GM12878 (cell line): ENCODE results near the gene ANKDD1A. TPM values are rescaled to one million over a fixed set of nuclear protein-coding genes. Genes with fewer than 3 reads are reported as not detected.

Experiments used
- ATAC-seq: fragments of 200-7000 bp; cut with Tn5 transposase; 3 replicates; pipeline ENCODE4 v1.9.1; 2020; ENCODE audit warnings: mild to moderate bottlenecking, moderate library complexity
- BruUV-seq: library from RNA; stranded (reverse); fragments of 400-500 nt; replicated peaks from 2 replicates; lab custom pipeline; 2021; lab: Mats Ljungman, UMichigan
- CTCF ChIA-PET: fragments of 300-600 bp; sonication (Branson Sonifier 250); formaldehyde crosslinking; extraction: SDS; loops from one replicate; lab custom pipeline; 2021; ENCODE audit warnings: inconsistent platforms; lab: Yijun Ruan, JAX
- POLR2A ChIA-PET: fragments of 350-600 bp; formaldehyde crosslinking; extraction: SDS; loops from one replicate; lab custom pipeline; 2021; ENCODE audit warnings: inconsistent platforms; lab: Charles Lee
- RAD21 ChIA-PET: fragments of 300-600 bp; sonication (Branson Sonifier 250); formaldehyde crosslinking; loops from one replicate; lab custom pipeline; 2023; ENCODE audit warnings: antibody characterized with exemption; ENCODE audit not compliant: unreplicated experiment; lab: Charles Lee
- SMC1A ChIA-PET: fragments of 300-600 bp; sonication (Branson Sonifier 250); formaldehyde crosslinking; loops from one replicate; lab custom pipeline; 2023; ENCODE audit not compliant: unreplicated experiment, uncharacterized antibody; lab: Charles Lee
- DNase-seq: peaks from one replicate; pipeline ENCODE4 v3.0.0-alpha.2; 2011; ENCODE audit warnings: low read depth, low spot score
- FAIRE-seq: peaks from 3 replicates; lab custom pipeline; 2011; peaks lifted over from hg19 to GRCh38; lab: Jason Lieb, UNC
- H2AFZ ChIP-seq: 2 replicates; pipeline ENCODE4 v1.6.0; 2011; ENCODE audit warnings: low read depth, low read length, control low read depth; ENCODE audit not compliant: control insufficient read depth
- H3K27ac ChIP-seq: 2 replicates; pipeline ENCODE4 v1.5.1; 2011; ENCODE audit warnings: control low read depth; ENCODE audit not compliant: control insufficient read depth, insufficient read depth
- H3K27me3 ChIP-seq, 2 experiments: replicated peaks in 1 of 2; 2 replicates each; pipeline versions ENCODE4 v1.6.0 to v1.6.1; 2011; ENCODE audit warnings: low read length in 1 of 2; ENCODE audit not compliant: control insufficient read depth in 2 of 2, insufficient read depth in 2 of 2
- H3K36me3 ChIP-seq, 2 experiments: 2 replicates each; pipeline ENCODE4 v1.5.1; 2011; ENCODE audit warnings: low read length in 1 of 2; ENCODE audit not compliant: control insufficient read depth in 2 of 2, insufficient read depth in 2 of 2
- H3K4me1 ChIP-seq: 2 replicates; pipeline ENCODE4 v1.6.1; 2011; ENCODE audit warnings: mild to moderate bottlenecking, low read length, moderate library complexity, mixed read lengths; ENCODE audit not compliant: control insufficient read depth, insufficient read depth
- H3K4me2 ChIP-seq: 2 replicates; pipeline ENCODE4 v1.6.0; 2011; ENCODE audit warnings: control low read depth; ENCODE audit not compliant: control insufficient read depth, insufficient read depth
- H3K4me3 ChIP-seq: fragments of 200-600 bp; sonication (generic); 2 replicates; pipeline ENCODE4 v1.5.1; 2016
- H3K79me2 ChIP-seq: 2 replicates; pipeline ENCODE4 v1.6.0; 2011; ENCODE audit warnings: low read length; ENCODE audit not compliant: control insufficient read depth, insufficient read depth
- H3K9ac ChIP-seq: 2 replicates; pipeline ENCODE4 v1.8.0; 2011; ENCODE audit warnings: low read length, control low read depth, mixed read lengths; ENCODE audit not compliant: control insufficient read depth, insufficient read depth
- H3K9me3 ChIP-seq: replicated peaks from 3 replicates; pipeline ENCODE4 v1.5.1; 2011; ENCODE audit warnings: mild to moderate bottlenecking, low read length; ENCODE audit not compliant: control insufficient read depth, insufficient read depth
- H4K20me1 ChIP-seq: 2 replicates; pipeline ENCODE4 v1.6.0; 2011; ENCODE audit not compliant: control insufficient read depth, insufficient read depth
- CBX3 ChIP-seq: fragments of 200-600 bp; sonication (generic); IDR thresholded peaks from 2 replicates; pipeline ENCODE4 v1.6.1; 2016; ENCODE audit warnings: low read depth, borderline replicate concordance
- CHD4 ChIP-seq: fragments of 200-600 bp; sonication (generic); IDR thresholded peaks from 2 replicates; pipeline ENCODE4 v1.6.1; 2016; ENCODE audit warnings: mild to moderate bottlenecking
- ETV6 ChIP-seq, 2 experiments: fragments of 450-650 bp in 1 of 2; IDR thresholded peaks in 1 of 2; conservative IDR thresholded peaks in 1 of 2; 2 replicates each; pipeline ENCODE4 v1.6.1; 2014; ENCODE audit warnings: antibody characterized with exemption in 1 of 2, borderline replicate concordance in 1 of 2, low read depth in 1 of 2, mild to moderate bottlenecking in 1 of 2, moderate library complexity in 1 of 2
- HDGF ChIP-seq: fragments of 450-650 bp; IDR thresholded peaks from 2 replicates; pipeline ENCODE4 v1.6.1; 2016; ENCODE audit warnings: antibody characterized with exemption
- IRF5 ChIP-seq: fragments of 450-650 bp; IDR thresholded peaks from 2 replicates; pipeline ENCODE4 v1.6.1; 2017; ENCODE audit warnings: borderline replicate concordance
- JUNB ChIP-seq: IDR thresholded peaks from 2 replicates; pipeline ENCODE4 v1.6.1; 2016; ENCODE audit warnings: antibody characterized with exemption, mild to moderate bottlenecking
- LARP7 ChIP-seq: fragments of 450-650 bp; IDR thresholded peaks from 2 replicates; pipeline ENCODE4 v1.6.1; 2017; ENCODE audit warnings: mild to moderate bottlenecking
- RBBP5 ChIP-seq: fragments of 200-600 bp; sonication (generic); conservative IDR thresholded peaks from 2 replicates; pipeline ENCODE4 v1.6.1; 2016
- STAT3 ChIP-seq: IDR thresholded peaks from 2 replicates; pipeline ENCODE4 v1.6.1; 2011; ENCODE audit warnings: low read depth, low read length, improper control_type of control experiment
- WRNIP1 ChIP-seq: IDR thresholded peaks from 2 replicates; pipeline ENCODE4 v1.6.1; 2011; ENCODE audit warnings: low read depth, low read length, improper control_type of control experiment, borderline replicate concordance
- ZBTB4 ChIP-seq: fragments of 450-650 bp; formaldehyde crosslinking; IDR thresholded peaks from 2 replicates; pipeline ENCODE4 v1.4.0; 2022; ENCODE audit warnings: mild to moderate bottlenecking, moderate library complexity
- ZNF622 ChIP-seq: fragments of 450-650 bp; IDR thresholded peaks from 2 replicates; pipeline ENCODE4 v1.6.1; 2017; ENCODE audit warnings: mild to moderate bottlenecking, inconsistent platforms
- WGBS: methylation state at CpG from one replicate; pipeline ENCODE4 v1.1.6; 2016; ENCODE audit warnings: low lambda C conversion rate; ENCODE audit not compliant: insufficient replicate concordance, insufficient coverage; ENCODE audit errors: missing lambda C conversion rate; 5-methylcytosine and 5-hydroxymethylcytosine counted together
- in situ Hi-C: fragments of 300-500 bp; cut with MboI; formaldehyde crosslinking; loops from 9 replicates; pipeline ENCODE4 v1.14.3; 2018; ENCODE audit warnings: mixed read lengths
- intact Hi-C: fragments of 100-400 bp; cut with micrococcal nuclease; formaldehyde crosslinking; loops from one replicate; pipeline ENCODE4 v1.14.2; 2022; ENCODE audit not compliant: unreplicated experiment
- polyA plus RNA-seq, 11 experiments: library from polyadenylated mRNA; depleted of rRNA in 4 of 11; unstranded in 6 of 11; stranded (reverse) in 5 of 11; fragments of >200 nt; fragmentation: Nextera tagmentation in 4 of 11; fragmentation: Illumina TruSeq in 1 of 11; extraction: Ambion mirVana in 4 of 11; extraction: Trizol in 1 of 11; gene quantifications; 1 replicate in 1 of 11; 2 replicates in 10 of 11; pipeline versions ENCODE4 v1.2.1 to v1.2.3, GENCODE V29; 2011 to 2016; ENCODE audit warnings: inconsistent platforms in 2 of 11, missing spikeins in 2 of 11, low read depth in 1 of 11
- total RNA-seq, 4 experiments: library from RNA; depleted of rRNA in 3 of 4; stranded (reverse); fragments of >200 nt in 3 of 4; fragmentation: Illumina TruSeq in 1 of 4; extraction: Trizol in 1 of 4; gene quantifications; 2 replicates each; pipeline versions ENCODE4 v1.2.1 to v1.2.3, GENCODE V29; 2013 to 2021
- TF ChIP-seq, protein P1 (sequence below): fragments of 450-650 bp; formaldehyde crosslinking; IDR thresholded peaks from 2 replicates; pipeline ENCODE4 v1.4.0; 2020; ENCODE audit warnings: mild to moderate bottlenecking, moderate library complexity

Gene ANKDD1A
- total and polyA plus RNA-seq, 10 of the 15 experiments (the other 5 are each of a cell fraction or from before 2014, with no cell fraction given): 1.5 to 6.6 (median 4.1) TPM

DNA sequence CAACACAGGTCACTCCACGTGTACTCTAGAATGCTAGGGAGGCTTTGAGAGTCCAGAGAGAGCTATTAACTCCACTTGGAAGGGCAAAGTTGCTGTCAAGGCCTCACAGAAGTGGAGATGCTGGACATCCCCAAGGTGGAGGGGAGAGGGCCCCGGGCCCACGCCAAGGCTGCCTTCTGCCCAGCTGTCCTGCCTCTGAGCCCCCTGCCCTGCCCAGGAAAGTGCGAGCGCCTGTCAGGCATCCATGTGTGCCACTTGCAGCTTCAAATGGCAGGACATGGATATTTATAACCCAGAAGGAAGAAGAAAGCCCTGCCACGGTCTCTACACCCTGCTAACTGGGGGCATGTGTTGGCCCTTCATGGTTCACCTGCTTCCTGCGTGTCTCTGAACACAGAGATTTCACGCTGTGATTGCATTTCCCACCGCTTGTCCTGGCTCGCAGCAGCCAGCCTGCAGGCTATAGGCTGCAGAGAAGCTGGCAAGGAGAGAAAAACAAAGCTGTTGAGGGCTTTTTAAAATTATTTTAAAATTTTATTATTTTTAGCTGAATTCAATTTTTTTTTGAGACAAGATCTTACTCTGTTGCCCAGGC, 17.0 kb downstream of the ANKDD1A start:
- Histone ChIP-seq H3K27ac (peak overlapping the region; percentile 10; the same call in 1 of the 2 replicates), H2AFZ (peak overlapping the region; percentile 8), H3K4me1 (peaks cover 38% of the 10 kb centered on the region), H3K79me2 (no peaks in the 10 kb centered on the region), H4K20me1 (no peaks in the 10 kb centered on the region), H3K4me3 (no peak overlapping the region)
- ChIA-PET POLR2A (interaction anchor here (0.6 kb wide), 2 partner anchors 25 to 30 kb away, joined by 3 read pairs; no protein-coding TSS in a partner anchor), SMC1A (interaction anchor here (0.6 to 1.6 kb wide), 7 partner anchors 8 to 119 kb away, joined by 3 to 4 read pairs (median 3); no protein-coding TSS in a partner anchor)
- FAIRE-seq: no peak
- intact Hi-C loops: no loop called here
- in situ Hi-C loops: no loop called here
- TF ChIP-seq CHD4 (no peak), ZBTB4 (CRISPR knock-in tag) (no peak), WRNIP1 (no peak), HDGF (no peak), JUNB (no peak), RBBP5 (no peak), ZNF622 (no peak), LARP7 (no peak), ETV6 (conservative IDR thresholded peaks at IDR 0.05 in 1 of 2, IDR thresholded peaks at IDR 0.05 in 1 of 2; ENCODE audit: borderline replicate concordance in 1 of 2, low read depth in 1 of 2) (no peak), STAT3 (no peak), CBX3 (no peak), IRF5 (no peak)
- TF ChIP-seq, protein P1, sequence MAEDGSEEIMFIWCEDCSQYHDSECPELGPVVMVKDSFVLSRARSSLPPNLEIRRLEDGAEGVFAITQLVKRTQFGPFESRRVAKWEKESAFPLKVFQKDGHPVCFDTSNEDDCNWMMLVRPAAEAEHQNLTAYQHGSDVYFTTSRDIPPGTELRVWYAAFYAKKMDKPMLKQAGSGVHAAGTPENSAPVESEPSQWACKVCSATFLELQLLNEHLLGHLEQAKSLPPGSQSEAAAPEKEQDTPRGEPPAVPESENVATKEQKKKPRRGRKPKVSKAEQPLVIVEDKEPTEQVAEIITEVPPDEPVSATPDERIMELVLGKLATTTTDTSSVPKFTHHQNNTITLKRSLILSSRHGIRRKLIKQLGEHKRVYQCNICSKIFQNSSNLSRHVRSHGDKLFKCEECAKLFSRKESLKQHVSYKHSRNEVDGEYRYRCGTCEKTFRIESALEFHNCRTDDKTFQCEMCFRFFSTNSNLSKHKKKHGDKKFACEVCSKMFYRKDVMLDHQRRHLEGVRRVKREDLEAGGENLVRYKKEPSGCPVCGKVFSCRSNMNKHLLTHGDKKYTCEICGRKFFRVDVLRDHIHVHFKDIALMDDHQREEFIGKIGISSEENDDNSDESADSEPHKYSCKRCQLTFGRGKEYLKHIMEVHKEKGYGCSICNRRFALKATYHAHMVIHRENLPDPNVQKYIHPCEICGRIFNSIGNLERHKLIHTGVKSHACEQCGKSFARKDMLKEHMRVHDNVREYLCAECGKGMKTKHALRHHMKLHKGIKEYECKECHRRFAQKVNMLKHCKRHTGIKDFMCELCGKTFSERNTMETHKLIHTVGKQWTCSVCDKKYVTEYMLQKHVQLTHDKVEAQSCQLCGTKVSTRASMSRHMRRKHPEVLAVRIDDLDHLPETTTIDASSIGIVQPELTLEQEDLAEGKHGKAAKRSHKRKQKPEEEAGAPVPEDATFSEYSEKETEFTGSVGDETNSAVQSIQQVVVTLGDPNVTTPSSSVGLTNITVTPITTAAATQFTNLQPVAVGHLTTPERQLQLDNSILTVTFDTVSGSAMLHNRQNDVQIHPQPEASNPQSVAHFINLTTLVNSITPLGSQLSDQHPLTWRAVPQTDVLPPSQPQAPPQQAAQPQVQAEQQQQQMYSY (CRISPR knock-in tag): no peak
- TF ChIP-seq, all 136 proteins: peak for 0
- H3K36me3 ChIP-seq: no peaks in the 10 kb centered on the region
- no peaks in the 10 kb centered on the region for H3K9me3 ChIP-seq
- peak; percentile 21 for ATAC-seq
- no peaks in the 10 kb centered on the region for H3K27me3 ChIP-seq
- no peak for DNase-seq
- H3K9ac ChIP-seq: 0 out of 2 replicates have a peak overlapping the region, but pooled peaks have one; percentile 0
- RAD21 ChIA-PET: interaction anchor here (0.7 to 1.8 kb wide), 3 partner anchors 11 to 1366 kb away, joined by 3 to 7 read pairs (median 3); no protein-coding TSS in a partner anchor
- CTCF ChIA-PET: interaction anchor here (0.8 to 1.9 kb wide), 11 partner anchors 13 to 257 kb away, joined by 3 to 10 read pairs (median 3); partner anchors contain the start of gene CLPX
- 43% methylated on average over 10 of the region's 10 CpGs for WGBS
- BruUV-seq: no TSS peak
- peak overlapping the region; percentile 66 for H3K4me2 ChIP-seq
